GM06990 (cell line): ENCODE measurements around the gene MBD1.

Source experiments
- DNase-seq: peaks from one replicate; pipeline ENCODE4 v3.0.0-alpha.2; 2011; ENCODE audit not compliant: insufficient read length; ENCODE audit errors: extremely low read depth
- H3K27me3 ChIP-seq: replicated peaks from 2 replicates; pipeline ENCODE4 v1.6.0; 2011; ENCODE audit warnings: low read length; ENCODE audit not compliant: control insufficient read depth, insufficient read depth
- H3K36me3 ChIP-seq: 2 replicates; pipeline ENCODE4 v1.5.1; 2011; ENCODE audit warnings: low read length; ENCODE audit not compliant: control insufficient read depth, insufficient read depth
- H3K4me3 ChIP-seq: replicated peaks from 2 replicates; pipeline ENCODE4 v1.5.1; 2011; ENCODE audit warnings: low read depth, mild to moderate bottlenecking, control low read depth, low read length
- TF ChIP-seq, protein P1 (sequence below): IDR thresholded peaks from 2 replicates; pipeline ENCODE4 v1.5.1; 2011; ENCODE audit warnings: low read length, control low read depth, mild to moderate bottlenecking, inconsistent platforms; ENCODE audit not compliant: insufficient read depth, poor library complexity, severe bottlenecking

Gene MBD1, protein sequence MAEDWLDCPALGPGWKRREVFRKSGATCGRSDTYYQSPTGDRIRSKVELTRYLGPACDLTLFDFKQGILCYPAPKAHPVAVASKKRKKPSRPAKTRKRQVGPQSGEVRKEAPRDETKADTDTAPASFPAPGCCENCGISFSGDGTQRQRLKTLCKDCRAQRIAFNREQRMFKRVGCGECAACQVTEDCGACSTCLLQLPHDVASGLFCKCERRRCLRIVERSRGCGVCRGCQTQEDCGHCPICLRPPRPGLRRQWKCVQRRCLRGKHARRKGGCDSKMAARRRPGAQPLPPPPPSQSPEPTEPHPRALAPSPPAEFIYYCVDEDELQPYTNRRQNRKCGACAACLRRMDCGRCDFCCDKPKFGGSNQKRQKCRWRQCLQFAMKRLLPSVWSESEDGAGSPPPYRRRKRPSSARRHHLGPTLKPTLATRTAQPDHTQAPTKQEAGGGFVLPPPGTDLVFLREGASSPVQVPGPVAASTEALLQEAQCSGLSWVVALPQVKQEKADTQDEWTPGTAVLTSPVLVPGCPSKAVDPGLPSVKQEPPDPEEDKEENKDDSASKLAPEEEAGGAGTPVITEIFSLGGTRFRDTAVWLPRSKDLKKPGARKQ

DNA sequence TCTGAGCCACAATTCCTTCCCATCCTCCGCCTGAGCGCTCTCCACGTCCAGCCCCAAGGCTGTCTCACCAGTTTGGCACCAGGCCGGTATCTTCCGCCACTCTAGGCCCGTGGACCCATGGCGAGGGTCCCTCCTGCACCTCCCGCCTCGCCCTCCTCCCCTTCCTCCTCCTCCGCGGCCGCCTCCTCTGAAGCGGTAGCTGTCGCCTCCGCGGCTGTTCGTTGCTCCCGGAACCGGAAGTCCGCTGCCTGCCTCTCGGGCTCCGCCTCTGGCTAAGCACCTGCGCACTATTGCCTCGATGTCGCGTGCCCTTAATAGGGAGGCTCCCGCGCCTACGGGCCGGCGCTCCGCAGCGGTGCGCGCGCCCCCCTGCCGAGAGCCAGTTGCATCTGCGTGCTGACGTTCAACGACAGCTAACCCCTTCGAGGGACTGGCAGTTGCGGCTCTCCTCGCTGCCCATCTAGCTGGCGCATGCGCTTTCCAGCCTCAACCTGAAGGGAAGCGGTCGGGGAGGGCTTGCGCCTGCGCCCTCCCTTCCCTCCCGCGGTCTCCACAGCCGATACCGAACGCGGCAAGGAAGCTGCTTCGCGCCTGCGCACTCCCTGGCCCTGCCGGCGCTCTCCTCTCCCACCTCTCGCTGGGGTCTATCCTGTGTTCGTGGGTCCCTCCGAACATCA, at the start of gene MBD1:
TSS of gene MBD1 (minus strand) at position 229 of the 677 bp plus-strand sequence. CDS start 1,531 bp downstream, outside the sequence.
- DNase-seq: peak; percentile 99
- peak within 1 kb of the TSS; percentile 100 for H3K4me3 ChIP-seq
- no peaks in the 10 kb centered on the region for H3K27me3 ChIP-seq
- peaks cover 39% of the 10 kb centered on the region for H3K36me3 ChIP-seq
- TF ChIP-seq, protein P1, sequence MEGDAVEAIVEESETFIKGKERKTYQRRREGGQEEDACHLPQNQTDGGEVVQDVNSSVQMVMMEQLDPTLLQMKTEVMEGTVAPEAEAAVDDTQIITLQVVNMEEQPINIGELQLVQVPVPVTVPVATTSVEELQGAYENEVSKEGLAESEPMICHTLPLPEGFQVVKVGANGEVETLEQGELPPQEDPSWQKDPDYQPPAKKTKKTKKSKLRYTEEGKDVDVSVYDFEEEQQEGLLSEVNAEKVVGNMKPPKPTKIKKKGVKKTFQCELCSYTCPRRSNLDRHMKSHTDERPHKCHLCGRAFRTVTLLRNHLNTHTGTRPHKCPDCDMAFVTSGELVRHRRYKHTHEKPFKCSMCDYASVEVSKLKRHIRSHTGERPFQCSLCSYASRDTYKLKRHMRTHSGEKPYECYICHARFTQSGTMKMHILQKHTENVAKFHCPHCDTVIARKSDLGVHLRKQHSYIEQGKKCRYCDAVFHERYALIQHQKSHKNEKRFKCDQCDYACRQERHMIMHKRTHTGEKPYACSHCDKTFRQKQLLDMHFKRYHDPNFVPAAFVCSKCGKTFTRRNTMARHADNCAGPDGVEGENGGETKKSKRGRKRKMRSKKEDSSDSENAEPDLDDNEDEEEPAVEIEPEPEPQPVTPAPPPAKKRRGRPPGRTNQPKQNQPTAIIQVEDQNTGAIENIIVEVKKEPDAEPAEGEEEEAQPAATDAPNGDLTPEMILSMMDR: peak; percentile 18

DNA sequence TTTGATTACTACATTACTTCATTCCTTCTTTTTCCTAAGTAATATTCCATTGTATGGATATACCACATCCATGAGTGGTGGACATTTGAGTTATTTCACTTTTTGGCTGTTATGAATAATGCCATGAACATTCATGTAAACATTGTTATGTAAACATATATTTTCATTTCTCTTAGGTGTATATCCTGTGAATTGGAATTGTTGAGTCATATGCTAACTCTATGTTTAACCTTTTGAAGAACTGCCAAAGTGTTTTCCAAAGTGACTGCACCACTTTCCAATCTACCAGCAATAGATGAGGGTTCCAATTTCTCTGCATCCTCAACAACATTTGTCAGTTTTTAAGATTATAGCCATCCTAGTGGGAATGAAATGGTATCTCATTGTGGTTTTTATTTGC, 48.9 kb upstream of the MBD1 start:
- H3K36me3 ChIP-seq: no peaks in the 10 kb centered on the region
- no peak overlapping the region for H3K4me3 ChIP-seq
- H3K27me3 ChIP-seq: no peaks in the 10 kb centered on the region
- TF ChIP-seq, protein P1: no peak
- DNase-seq: no peak

DNA sequence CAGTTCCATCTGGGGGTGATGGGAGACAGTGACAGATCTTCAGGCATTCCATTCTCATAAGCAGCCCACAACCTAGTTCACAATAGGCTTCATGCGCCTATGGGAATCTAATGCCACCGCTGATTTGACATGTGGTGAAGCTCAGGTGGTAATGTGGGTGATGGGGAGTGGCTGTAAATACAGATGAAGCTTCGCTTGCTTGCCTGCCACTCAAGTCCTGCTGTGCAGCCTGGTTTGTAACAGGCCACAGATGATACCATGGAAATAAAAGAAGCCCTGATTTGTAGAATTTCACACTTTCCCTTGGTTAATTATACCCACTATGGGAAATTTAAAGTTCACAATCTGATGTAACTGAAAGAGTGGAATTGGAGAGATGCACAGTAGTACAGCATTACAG, 46.7 kb upstream of the MBD1 start:
- no peaks in the 10 kb centered on the region for H3K36me3 ChIP-seq
- H3K4me3 ChIP-seq: no peak overlapping the region
- DNase-seq: no peak
- TF ChIP-seq, protein P1: no peak
- no peaks in the 10 kb centered on the region for H3K27me3 ChIP-seq

DNA sequence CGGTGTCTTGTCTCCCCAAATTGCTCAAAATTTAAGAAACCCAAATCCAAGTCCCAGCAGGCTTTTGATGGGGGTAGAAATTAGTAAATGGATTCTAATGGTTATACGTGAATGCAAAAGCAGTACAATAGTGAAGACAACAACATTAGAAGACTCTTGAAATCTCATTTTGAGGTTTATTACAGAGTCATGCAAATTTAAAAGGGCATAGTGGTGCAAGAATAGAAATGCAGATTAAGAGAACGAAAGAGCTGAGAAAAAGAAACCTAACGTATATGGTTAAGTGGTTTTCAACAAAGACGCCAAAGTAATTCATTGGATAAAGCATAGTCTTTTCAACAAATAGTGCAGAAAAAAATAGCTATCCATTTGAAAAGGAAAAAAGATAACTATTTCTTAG, 39.4 kb upstream of the MBD1 start:
- peak; percentile 64 for DNase-seq
- no peak overlapping the region for H3K4me3 ChIP-seq
- H3K36me3 ChIP-seq: no peaks in the 10 kb centered on the region
- TF ChIP-seq, protein P1: no peak
- no peaks in the 10 kb centered on the region for H3K27me3 ChIP-seq

DNA sequence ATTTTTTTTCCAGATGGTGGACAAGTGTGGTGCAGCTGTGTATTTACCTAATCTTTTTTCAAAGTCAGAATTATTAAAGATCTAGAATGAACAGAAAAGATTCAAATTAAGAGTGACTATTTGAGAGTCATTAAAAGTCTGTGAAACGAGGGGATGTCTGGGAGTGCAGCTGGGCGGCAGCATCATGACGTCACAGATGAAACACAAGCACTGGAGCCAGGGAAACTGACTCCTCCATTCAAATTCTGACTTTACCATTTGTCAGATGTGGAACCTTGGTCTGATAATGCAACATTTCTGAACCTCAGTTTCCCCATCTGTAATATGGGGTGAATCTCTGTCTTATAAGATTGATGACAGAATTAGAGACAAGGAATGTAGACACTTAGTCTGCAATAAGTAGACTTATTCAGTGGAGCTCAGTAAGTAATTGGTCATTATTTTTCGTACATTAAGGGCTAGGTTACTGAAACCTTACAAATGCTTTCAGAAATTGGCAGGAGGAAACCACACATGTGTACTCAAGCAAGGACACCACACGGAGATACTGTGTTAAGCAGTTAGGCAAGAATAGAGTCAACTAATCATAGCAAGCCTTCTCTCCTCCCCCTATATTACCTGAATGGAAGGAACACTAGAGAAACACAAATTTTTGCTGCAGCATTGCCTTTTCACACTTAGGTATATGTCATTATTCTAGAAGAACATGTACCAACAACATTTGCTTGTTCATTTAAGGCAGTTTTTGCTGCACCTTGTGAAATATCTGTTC, 34.0 kb upstream of the MBD1 start:
- Histone ChIP-seq H3K4me3 (no peak overlapping the region), H3K27me3 (no peaks in the 10 kb centered on the region), H3K36me3 (no peaks in the 10 kb centered on the region)
- DNase-seq: peak; percentile 69
- TF ChIP-seq, protein P1: no peak
